IMR-90 (cell line): Measurements from ENCODE around the gene HELZ.

Experiments used
- BHLHE40 ChIP-seq: fragments of 150-350 bp; IDR thresholded peaks from 2 replicates; pipeline ENCODE4 v1.6.1; 2016; ENCODE audit warnings: mild to moderate bottlenecking, low read depth, low read length
- CEBPB ChIP-seq: IDR thresholded peaks from 2 replicates; pipeline ENCODE4 v1.6.1; 2012; ENCODE audit warnings: low read depth, low read length, improper control_type of control experiment
- CHD1 ChIP-seq: IDR thresholded peaks from 2 replicates; pipeline ENCODE4 v1.6.1; 2012; ENCODE audit warnings: low read depth, low read length, improper control_type of control experiment
- POLR2A ChIP-seq: IDR thresholded peaks from 2 replicates; pipeline ENCODE4 v1.6.1; 2012; ENCODE audit warnings: mild to moderate bottlenecking, low read depth, low read length
- RAD21 ChIP-seq: IDR thresholded peaks from 2 replicates; pipeline ENCODE4 v1.6.1; 2012; ENCODE audit warnings: low read length, improper control_type of control experiment
- TF ChIP-seq, protein P1 (sequence below): conservative IDR thresholded peaks from 2 replicates; pipeline ENCODE4 v1.5.1; 2012; ENCODE audit warnings: mild to moderate bottlenecking, low read depth, low read length, improper control_type of control experiment
- TF ChIP-seq, protein P2 (sequence below): fragments of 150-350 bp; IDR thresholded peaks from 2 replicates; pipeline ENCODE4 v1.6.1; 2017; ENCODE audit warnings: mild to moderate bottlenecking, antibody characterized with exemption, low read length, low read depth

DNA sequence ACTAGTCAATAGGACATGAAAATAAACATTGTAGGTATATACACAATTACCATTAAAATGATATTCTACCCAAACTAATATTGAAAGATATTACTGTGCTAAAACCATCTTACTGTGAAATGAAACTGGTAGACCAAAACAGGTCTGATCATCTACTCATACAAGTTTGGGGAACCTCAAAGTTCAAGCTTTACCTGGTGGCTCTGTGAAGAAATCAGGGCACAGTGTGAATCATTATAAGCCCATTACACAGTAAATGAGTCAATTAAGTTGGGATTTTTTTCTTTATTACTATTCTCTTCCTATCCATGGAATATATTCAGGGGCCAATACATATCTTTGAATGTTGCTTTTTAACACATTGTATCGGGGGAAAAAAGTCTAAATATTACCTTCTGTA lies 57.1 kb downstream of the HELZ start:
- TF ChIP-seq POLR2A = no peak
- TF ChIP-seq CEBPB = no peak
- TF ChIP-seq, protein P1, sequence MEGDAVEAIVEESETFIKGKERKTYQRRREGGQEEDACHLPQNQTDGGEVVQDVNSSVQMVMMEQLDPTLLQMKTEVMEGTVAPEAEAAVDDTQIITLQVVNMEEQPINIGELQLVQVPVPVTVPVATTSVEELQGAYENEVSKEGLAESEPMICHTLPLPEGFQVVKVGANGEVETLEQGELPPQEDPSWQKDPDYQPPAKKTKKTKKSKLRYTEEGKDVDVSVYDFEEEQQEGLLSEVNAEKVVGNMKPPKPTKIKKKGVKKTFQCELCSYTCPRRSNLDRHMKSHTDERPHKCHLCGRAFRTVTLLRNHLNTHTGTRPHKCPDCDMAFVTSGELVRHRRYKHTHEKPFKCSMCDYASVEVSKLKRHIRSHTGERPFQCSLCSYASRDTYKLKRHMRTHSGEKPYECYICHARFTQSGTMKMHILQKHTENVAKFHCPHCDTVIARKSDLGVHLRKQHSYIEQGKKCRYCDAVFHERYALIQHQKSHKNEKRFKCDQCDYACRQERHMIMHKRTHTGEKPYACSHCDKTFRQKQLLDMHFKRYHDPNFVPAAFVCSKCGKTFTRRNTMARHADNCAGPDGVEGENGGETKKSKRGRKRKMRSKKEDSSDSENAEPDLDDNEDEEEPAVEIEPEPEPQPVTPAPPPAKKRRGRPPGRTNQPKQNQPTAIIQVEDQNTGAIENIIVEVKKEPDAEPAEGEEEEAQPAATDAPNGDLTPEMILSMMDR = no peak
- TF ChIP-seq, protein P2, sequence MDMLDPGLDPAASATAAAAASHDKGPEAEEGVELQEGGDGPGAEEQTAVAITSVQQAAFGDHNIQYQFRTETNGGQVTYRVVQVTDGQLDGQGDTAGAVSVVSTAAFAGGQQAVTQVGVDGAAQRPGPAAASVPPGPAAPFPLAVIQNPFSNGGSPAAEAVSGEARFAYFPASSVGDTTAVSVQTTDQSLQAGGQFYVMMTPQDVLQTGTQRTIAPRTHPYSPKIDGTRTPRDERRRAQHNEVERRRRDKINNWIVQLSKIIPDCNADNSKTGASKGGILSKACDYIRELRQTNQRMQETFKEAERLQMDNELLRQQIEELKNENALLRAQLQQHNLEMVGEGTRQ = no peak
- TF ChIP-seq RAD21 = no peak
- TF ChIP-seq BHLHE40 = no peak
- TF ChIP-seq CHD1 = no peak
